Esophagus muscularis mucosa (tissue), 4 donors: ENCODE data around the gene PCSK6. TPM values are rescaled to one million over a fixed set of nuclear protein-coding genes. Genes with fewer than 3 reads are reported as not detected.

ENCODE experiments used
- DNase-seq: peaks from one replicate; pipeline ENCODE4 v3.0.0-alpha.2; 2017; ENCODE audit errors: extremely low spot score
- H3K27ac ChIP-seq, 4 donors: fragments of 200-600 bp; sonication (generic); replicated peaks in 1 of 4; 1 replicate in 3 of 4; 2 replicates in 1 of 4; pipeline ENCODE4 v1.5.1; 2016 to 2019; ENCODE audit warnings: mild to moderate bottlenecking in 1 of 4
- H3K27me3 ChIP-seq, 4 donors: fragments of 200-600 bp; sonication (generic); one replicate each; pipeline versions ENCODE4 v1.5.1 to v1.6.0; 2016 to 2019
- H3K36me3 ChIP-seq, 4 donors: fragments of 200-600 bp; sonication (generic); one replicate each; pipeline ENCODE4 v1.5.1; 2016 to 2019
- H3K4me1 ChIP-seq, 4 donors: fragments of 200-600 bp; sonication (generic); one replicate each; pipeline ENCODE4 v1.5.1; 2016 to 2019
- H3K4me3 ChIP-seq, 4 donors: fragments of 200-600 bp; sonication (generic); 1 replicate in 2 of 4; 2 replicates in 2 of 4; pipeline ENCODE4 v1.5.1; 2016 to 2019; ENCODE audit warnings: mild to moderate bottlenecking in 4 of 4, moderate library complexity in 1 of 4
- H3K9me3 ChIP-seq, 4 donors: fragments of 200-600 bp; sonication (generic); 1 replicate in 3 of 4; 2 replicates in 1 of 4; pipeline ENCODE4 v1.5.1; 2016 to 2019
- EP300 ChIP-seq: sonication (generic); formaldehyde crosslinking; IDR thresholded peaks from one replicate; pipeline ENCODE4 v1.6.1; 2017; ENCODE audit warnings: antibody characterized with exemption
- POLR2A ChIP-seq: fragments of 450-650 bp; IDR thresholded peaks from one replicate; pipeline ENCODE4 v1.6.1; 2017; ENCODE audit warnings: antibody characterized with exemption, moderate library complexity, mild to moderate bottlenecking, low read depth
- POLR2AphosphoS5 ChIP-seq, 2 donors: sonication (generic); formaldehyde crosslinking; IDR thresholded peaks; one replicate each; pipeline ENCODE4 v1.6.1; 2017; ENCODE audit warnings: antibody characterized with exemption in 2 of 2
- WGBS: methylation state at CpG from one replicate; pipeline ENCODE4 v1.1.5; 2018; 5-methylcytosine and 5-hydroxymethylcytosine counted together
- intact Hi-C: fragments of 100-400 bp; cut with DNase I; formaldehyde crosslinking; loops from one replicate; pipeline ENCODE4 v1.15.1; 2023
- total RNA-seq, 4 donors: library from RNA; depleted of rRNA; stranded (reverse); fragments of >200 nt; gene quantifications; one replicate each; pipeline versions ENCODE4 v1.1.0 to v1.2.1, GENCODE V29; 2016
- TF ChIP-seq, protein P1 (sequence below), 3 experiments: fragments of 200-600 bp in 2 of 3; fragments of 450-650 bp in 1 of 3; sonication (generic) in 2 of 3; IDR thresholded peaks; one replicate each; pipeline ENCODE4 v1.5.1; 2017 to 2019; ENCODE audit warnings: antibody characterized with exemption in 3 of 3, mild to moderate bottlenecking in 2 of 3, moderate library complexity in 1 of 3

Gene PCSK6
- 10 to 100 TPM; 13.6 to 24.1 (median 15.3) TPM for total RNA-seq

GRCh38 chr15:101489599-101490407, at the start of gene PCSK6:
Gene PCSK6 (minus strand): TSS chr15:101489707. CDS start chr15:101489670, 37 bp downstream.
- peaks cover 0 to 51% (median 4%) of the 10 kb centered on the region in 4 donors for H3K27me3 ChIP-seq
- H3K9me3 ChIP-seq, result no peaks in the 10 kb centered on the region
- no peak within 1 kb of the TSS for H3K27ac ChIP-seq
- intact Hi-C loops, result no loop called here
- DNase-seq, result no peak
- TF ChIP-seq, protein P1, sequence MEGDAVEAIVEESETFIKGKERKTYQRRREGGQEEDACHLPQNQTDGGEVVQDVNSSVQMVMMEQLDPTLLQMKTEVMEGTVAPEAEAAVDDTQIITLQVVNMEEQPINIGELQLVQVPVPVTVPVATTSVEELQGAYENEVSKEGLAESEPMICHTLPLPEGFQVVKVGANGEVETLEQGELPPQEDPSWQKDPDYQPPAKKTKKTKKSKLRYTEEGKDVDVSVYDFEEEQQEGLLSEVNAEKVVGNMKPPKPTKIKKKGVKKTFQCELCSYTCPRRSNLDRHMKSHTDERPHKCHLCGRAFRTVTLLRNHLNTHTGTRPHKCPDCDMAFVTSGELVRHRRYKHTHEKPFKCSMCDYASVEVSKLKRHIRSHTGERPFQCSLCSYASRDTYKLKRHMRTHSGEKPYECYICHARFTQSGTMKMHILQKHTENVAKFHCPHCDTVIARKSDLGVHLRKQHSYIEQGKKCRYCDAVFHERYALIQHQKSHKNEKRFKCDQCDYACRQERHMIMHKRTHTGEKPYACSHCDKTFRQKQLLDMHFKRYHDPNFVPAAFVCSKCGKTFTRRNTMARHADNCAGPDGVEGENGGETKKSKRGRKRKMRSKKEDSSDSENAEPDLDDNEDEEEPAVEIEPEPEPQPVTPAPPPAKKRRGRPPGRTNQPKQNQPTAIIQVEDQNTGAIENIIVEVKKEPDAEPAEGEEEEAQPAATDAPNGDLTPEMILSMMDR (IDR thresholded peaks at IDR 0.05), result no peak
- TF ChIP-seq EP300 (no peak), POLR2A (no peak), POLR2AphosphoS5 (IDR thresholded peaks at IDR 0.05) (no peak)
- peak within 1 kb of the TSS; percentile 48 to 58 (median 52) for H3K4me3 ChIP-seq
- peaks cover 3 to 18% (median 13%) of the 10 kb centered on the region in 4 donors for H3K4me1 ChIP-seq
- 64% methylated on average over 6 of the region's 111 CpGs for WGBS
- no peaks in the 10 kb centered on the region for H3K36me3 ChIP-seq

DNA sequence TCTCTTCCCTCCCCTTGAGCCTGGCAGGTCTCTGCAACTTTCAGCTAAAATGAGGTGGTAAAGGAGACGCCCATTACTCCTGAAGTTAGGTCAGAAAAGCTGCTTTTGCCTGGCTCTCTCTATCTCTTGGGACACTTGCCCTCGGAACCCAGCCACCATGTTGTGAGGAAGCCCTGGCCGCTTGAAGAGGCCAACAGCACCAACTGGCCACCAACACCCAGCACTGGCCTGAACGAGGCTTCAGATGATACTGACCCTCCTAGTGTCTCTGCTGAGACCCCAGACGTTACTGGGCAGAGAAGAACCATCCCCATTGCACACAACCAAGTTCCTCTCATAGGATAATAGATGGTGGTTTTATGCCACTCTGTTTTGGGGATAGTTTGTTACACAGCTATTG, 49.5 kb upstream of the PCSK6 start:
- Histone ChIP-seq H3K36me3 (no peaks in the 10 kb centered on the region), H3K9me3 (peaks cover 0 to 10% (median 0%) of the 10 kb centered on the region in 4 donors), H3K27ac (no peak overlapping the region), H3K4me3 (no peak overlapping the region), H3K27me3 (peaks cover 0 to 16% (median 0%) of the 10 kb centered on the region in 4 donors), H3K4me1 (peaks cover 0 to 11% (median 0%) of the 10 kb centered on the region in 4 donors)
- 97% methylated on average over 5 of the region's 5 CpGs for WGBS
- no peak for TF ChIP-seq POLR2A
- peak; percentile 83 for DNase-seq
- intact Hi-C loops, result no loop called here

DNA sequence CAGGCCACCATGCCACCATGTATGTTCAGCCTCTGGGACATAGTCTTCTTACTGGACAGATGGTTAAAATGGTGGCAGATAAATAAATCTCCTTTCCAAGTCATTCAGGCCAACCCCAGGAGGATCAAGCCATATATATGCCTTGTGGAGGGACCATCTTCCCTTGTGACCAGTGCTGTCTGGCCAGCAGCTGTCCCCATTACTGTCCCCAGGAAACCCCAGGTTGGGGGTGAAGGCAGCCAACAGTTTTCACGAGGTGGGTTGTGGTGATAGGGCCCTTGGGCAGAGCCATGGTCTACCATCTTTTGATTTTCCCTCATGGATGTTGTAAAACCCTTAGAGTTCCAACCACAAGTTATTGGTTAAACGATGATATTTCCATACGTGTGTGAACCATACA, 48.7 kb upstream of the PCSK6 start:
- peak; percentile 77 for DNase-seq
- no peaks in the 10 kb centered on the region for H3K36me3 ChIP-seq

GRCh38 chr15:101537483-101538080, 48.1 kb upstream of the PCSK6 start:
- TF ChIP-seq POLR2AphosphoS5 (IDR thresholded peaks at IDR 0.05) (no peak), POLR2A (no peak), EP300 (no peak)
- TF ChIP-seq, protein P1 (IDR thresholded peaks at IDR 0.05), result no peak
- Histone ChIP-seq H3K27me3 (peaks cover 0 to 9% (median 0%) of the 10 kb centered on the region in 4 donors), H3K4me3 (no peak overlapping the region), H3K27ac (no peak overlapping the region), H3K9me3 (peaks cover 0 to 10% (median 0%) of the 10 kb centered on the region in 4 donors), H3K36me3 (no peaks in the 10 kb centered on the region), H3K4me1 (peaks cover 0 to 11% (median 0%) of the 10 kb centered on the region in 4 donors)
- DNase-seq, result no peak
- 8% methylated on average over 2 of the region's 2 CpGs for WGBS
- intact Hi-C loops, result no loop called here

More for the DNA sequence above, 48.7 kb upstream of the PCSK6 start:
- TF ChIP-seq EP300 (no peak), POLR2A (no peak), POLR2AphosphoS5 (IDR thresholded peaks at IDR 0.05) (no peak)
- TF ChIP-seq, protein P1 (IDR thresholded peaks at IDR 0.05), result no peak
- H3K27ac ChIP-seq, result no peak overlapping the region
- peaks cover 0 to 11% (median 0%) of the 10 kb centered on the region in 4 donors for H3K27me3 ChIP-seq
- H3K4me3 ChIP-seq, result no peak overlapping the region
- peaks cover 0 to 10% (median 0%) of the 10 kb centered on the region in 4 donors for H3K9me3 ChIP-seq
- H3K4me1 ChIP-seq, result peaks cover 0 to 11% (median 0%) of the 10 kb centered on the region in 4 donors
- WGBS, result 92% methylated on average over 3 of the region's 3 CpGs
- intact Hi-C loops, result no loop called here

- Histone ChIP-seq H3K9me3 (peaks cover 0 to 10% (median 0%) of the 10 kb centered on the region in 4 donors), H3K4me3 (no peak overlapping the region), H3K36me3 (no peaks in the 10 kb centered on the region), H3K4me1 (peaks cover 0 to 11% (median 0%) of the 10 kb centered on the region in 4 donors), H3K27ac (no peak overlapping the region), H3K27me3 (peaks cover 0 to 9% (median 0%) of the 10 kb centered on the region in 4 donors)
- intact Hi-C loops, result no loop called here
- no peak for DNase-seq
- WGBS, result 86% methylated on average over 13 of the region's 20 CpGs
- TF ChIP-seq, protein P1 (IDR thresholded peaks at IDR 0.05), result no peak
- TF ChIP-seq POLR2A (no peak), EP300 (no peak)
Measured at GRCh38 chr15:101536875-101537405, 47.4 kb upstream of the PCSK6 start.
